Neural progenitor cell (in vitro differentiated cells): Measurements from ENCODE around the gene DSCAML1.

Source experiments
- EZH2 ChIP-seq: fragments of 200-600 bp; sonication (generic); IDR thresholded peaks from 2 replicates; pipeline ENCODE4 v1.6.1; 2017; ENCODE audit warnings: antibody characterized with exemption, mild to moderate bottlenecking, moderate library complexity
- EZH2phosphoT487 ChIP-seq: fragments of 200-600 bp; sonication (generic); IDR thresholded peaks from 2 replicates; pipeline ENCODE4 v1.6.1; 2017; ENCODE audit warnings: antibody characterized with exemption
- TF ChIP-seq, protein P1 (sequence below): fragments of 200-600 bp; sonication (generic); IDR thresholded peaks from 2 replicates; pipeline ENCODE4 v1.5.1; 2017; ENCODE audit warnings: antibody characterized with exemption, mild to moderate bottlenecking

GRCh38 chr11:117723277-117724024 lies 73.6 kb downstream of the DSCAML1 start:
- TF ChIP-seq, protein P1, sequence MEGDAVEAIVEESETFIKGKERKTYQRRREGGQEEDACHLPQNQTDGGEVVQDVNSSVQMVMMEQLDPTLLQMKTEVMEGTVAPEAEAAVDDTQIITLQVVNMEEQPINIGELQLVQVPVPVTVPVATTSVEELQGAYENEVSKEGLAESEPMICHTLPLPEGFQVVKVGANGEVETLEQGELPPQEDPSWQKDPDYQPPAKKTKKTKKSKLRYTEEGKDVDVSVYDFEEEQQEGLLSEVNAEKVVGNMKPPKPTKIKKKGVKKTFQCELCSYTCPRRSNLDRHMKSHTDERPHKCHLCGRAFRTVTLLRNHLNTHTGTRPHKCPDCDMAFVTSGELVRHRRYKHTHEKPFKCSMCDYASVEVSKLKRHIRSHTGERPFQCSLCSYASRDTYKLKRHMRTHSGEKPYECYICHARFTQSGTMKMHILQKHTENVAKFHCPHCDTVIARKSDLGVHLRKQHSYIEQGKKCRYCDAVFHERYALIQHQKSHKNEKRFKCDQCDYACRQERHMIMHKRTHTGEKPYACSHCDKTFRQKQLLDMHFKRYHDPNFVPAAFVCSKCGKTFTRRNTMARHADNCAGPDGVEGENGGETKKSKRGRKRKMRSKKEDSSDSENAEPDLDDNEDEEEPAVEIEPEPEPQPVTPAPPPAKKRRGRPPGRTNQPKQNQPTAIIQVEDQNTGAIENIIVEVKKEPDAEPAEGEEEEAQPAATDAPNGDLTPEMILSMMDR: no peak
- TF ChIP-seq EZH2phosphoT487: no peak
- TF ChIP-seq EZH2: no peak
